Measurements from ENCODE around the gene EYS. TPM values are rescaled to one million over a fixed set of nuclear protein-coding genes. Genes with fewer than 3 reads are reported as not detected.

The EYS gene
- polyA plus RNA-seq (2013, experiment 1 of 2; ENCODE audit: insufficient read length): 0.07 TPM
- 0.10 TPM for polyA plus RNA-seq (2013, experiment 2 of 2; ENCODE audit: insufficient read length)

DNA sequence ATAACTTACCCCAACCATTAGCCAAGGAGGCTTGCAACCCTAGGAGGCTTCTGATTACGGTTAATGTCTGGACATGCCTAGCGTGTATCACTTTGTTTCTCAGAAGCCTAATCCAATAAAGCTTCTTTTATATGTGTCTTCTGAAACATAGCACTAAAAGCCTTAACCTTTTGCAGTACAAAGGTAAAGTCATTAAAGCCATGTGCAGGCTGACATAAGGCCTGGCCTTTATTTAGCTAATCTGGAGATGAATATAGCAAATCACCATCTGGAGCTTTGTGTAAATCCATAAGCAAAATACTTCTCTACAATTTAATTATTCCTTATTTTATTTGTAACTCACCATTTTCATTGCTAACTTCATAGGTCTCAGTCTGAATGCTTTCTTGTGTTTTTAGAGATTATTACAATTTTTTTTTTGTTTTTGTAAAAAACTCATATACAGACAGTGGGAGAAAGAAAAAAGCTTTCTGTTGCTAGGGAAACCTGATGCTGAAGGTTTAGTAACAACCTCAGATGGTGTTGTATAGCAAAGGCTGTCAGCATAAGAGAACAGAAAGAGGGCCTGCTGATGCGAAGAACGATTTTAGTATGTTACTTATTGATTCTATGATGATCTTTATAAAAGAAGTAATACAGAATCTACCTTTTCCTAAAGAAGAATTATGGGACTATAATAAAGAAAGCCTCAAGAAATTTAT is at the start of gene EYS:
TSS of gene EYS (minus strand) at position 101 of the 701 bp plus-strand sequence. CDS start 211,816 bp downstream, outside the sequence.
- DNase-seq: no peak

DNA sequence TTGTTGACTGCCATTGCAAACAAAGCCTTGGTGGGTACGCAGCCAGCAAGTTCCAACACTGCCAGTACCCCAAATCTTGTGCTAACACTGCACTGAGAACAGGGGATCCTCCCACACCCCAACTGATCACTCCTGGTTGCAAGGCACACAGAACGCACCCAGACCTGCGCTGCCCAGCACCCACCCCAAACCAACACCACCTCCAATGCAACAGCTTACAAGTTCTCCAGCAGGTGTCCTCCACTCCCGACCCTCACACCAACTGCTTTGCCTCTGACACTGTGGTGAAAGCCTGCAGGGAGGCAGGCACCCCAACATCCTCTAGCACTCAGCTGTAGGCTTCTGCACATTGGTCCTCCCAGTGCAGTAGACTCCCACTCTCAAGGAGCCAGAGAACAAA is 39.3 kb upstream of the EYS start:
- DNase-seq: no peak

DNA sequence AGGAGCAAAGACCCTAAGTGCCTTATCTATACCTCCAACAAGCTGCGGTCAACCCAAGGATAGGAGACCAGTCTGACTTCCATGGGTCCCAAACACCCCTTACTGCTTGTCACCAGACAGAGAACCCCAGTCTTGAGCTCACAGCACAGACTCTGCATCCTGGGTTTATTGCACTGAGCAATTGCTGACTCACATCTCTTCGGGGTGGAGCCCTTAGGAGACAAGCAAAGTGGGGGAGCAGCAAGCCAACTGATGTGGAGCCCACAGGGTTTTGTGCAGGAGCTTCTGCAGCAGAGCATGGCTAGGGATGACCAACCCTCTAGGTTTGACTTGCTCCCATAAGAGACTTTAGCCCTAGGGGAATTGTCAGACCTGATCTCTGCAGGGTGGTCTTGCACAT is 38.6 kb upstream of the EYS start:
- DNase-seq: no peak

DNA sequence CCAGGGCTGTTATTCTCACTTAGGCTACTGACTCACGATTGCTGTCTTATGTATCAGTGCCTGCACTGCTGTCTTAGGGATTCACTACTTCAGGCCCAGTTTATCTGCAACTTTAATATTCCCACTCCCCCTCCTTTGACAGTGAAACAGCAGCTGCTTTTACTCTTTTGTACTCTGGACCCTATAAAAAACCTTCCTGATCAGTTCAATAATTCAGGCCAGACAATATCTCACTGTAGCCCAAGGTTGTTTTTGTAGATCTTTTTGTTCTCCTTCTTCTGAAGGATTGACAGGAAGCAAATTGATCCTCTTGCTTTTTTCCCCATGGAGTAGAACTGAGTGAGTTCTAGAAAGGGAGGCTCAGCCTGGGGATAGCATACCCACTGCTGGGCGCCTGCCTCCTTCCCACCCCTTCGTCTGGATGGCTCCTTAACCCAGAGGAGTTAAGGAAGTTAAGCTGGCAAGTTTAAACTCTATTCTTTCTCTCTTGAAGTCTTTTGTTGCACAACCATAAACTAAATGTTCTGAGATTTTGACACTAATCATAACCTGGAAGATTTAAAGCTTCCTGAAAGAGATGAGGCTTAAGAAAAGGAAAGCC is 22.0 kb upstream of the EYS start:
- no peak for DNase-seq

DNA sequence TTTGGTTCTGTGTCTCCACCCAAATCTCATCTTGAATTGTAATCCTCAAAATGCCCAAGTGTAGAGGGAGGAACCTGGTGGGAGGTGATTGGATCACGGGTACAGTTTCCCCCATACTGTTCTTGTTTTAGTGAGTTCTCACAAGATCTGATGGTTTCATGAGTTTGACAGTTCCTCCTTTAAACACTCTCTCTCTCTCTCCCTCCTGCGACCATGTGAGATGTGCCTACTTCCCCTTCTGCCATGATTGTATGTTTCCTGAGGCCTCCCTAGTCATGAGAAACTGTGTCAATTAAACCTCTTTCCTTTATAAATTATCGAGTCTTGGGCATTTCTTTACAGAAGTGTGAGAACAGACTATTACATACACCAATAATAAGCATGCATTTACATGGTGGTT is 12.1 kb upstream of the EYS start:
- DNase-seq: no peak

DNA sequence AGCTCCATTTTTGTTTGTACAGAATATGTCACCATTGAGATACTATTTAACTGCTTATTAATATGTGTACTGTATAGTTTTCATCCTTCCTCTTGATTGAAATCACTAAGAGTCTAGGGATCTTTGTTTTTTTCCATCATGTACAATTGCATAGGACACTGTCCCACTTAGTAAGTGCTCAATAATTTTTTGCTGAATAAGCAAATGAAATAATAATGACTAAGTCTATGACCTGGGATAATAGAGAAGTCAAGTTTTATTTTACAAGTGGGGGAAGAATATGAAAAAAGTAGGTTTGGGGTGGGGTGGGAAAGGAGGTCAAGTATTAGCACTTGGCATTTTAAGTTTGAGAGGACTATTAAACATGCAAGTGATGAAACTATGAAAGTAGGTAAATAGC is 4.5 kb upstream of the EYS start:
- no peak for DNase-seq

DNA sequence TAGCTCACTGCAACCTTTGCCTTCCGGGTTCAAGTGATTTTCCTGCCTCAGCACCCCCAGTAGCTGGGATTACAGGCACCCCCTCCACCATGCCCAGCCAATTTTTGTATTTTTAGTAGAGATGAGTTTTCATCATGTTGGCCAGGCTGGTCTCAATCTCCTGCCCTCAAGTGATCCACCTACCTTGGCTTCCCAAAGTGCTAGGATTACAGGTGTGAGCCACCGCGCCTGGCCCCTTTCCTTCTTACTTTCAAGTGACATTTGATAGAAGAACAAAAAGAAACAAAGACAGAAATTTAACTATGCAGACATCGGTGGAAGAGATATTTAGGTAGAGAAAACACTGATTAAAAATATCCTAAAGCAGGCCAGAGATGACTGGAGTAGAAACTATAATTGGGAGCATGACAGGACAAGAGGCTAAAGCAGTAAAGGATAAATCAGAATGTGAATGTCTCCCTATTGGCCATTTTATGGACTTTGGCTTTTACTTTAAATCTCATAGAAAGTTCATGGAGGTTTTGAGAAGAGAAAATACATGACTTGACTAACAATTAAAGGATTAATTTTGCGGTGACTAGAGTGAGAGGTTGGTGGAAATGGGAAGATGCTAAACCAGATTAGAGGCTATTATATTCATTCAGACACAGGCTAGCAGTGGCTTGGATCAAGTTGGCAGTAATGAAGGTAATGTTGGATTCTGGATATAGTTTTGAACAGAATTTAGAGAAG is 2.2 kb upstream of the EYS start:
- no peak for DNase-seq

DNA sequence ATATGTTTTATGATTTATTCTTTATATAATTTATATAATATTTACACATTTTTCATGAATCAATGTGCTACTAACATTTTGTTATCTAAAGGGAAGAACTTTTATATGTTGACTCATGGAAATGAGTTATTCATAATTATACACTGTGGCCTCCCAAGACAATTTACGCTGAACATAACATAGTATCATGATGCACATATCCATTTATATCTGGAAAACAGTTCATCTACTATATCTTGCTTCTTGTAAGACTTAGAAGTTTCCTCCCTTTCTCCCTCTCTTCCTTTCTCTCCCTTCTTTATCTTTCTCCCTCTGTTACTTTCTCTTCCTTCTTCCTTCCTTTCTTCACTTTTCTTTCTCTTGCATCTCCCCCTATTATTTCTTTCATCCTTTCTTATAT is 1.1 kb upstream of the EYS start:
- DNase-seq: no peak

DNA sequence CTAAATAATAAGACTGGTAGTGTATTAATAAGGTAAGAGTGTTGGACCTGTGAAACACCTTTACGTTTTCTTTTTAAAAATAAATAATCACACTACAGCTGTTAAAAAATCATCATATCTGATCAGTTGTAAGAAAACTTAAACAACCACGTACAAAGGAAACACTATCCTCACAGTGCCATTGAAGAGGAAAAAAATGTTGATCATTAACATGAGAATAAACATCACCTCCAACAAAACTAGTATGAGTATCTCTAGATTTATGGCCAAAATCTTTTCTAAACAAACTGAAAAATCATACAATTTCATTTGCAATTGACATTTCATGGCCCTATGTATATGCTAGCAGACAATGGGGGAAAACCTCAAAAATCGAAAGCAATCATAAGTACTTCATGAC is 590 bp downstream of the EYS start:
- no peak for DNase-seq

DNA sequence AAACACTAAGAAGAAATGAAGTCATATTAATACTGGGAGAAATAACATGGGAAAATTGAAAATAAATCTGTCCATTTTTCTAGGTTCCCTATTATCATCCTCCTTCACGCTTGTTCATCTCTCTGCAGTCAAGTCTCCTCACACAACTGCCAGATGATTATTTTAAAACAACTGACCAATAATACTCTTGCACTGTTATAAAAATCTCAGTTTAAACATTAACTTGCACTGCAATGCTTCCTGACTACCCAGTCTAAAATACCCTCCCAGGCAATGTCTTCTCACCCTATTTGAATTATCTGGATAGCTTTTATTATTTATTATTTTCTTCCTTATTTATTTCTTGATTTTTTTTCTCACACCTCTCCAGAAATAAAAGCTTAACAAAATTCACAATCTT is 5.7 kb downstream of the EYS start:
- DNase-seq: no peak

DNA sequence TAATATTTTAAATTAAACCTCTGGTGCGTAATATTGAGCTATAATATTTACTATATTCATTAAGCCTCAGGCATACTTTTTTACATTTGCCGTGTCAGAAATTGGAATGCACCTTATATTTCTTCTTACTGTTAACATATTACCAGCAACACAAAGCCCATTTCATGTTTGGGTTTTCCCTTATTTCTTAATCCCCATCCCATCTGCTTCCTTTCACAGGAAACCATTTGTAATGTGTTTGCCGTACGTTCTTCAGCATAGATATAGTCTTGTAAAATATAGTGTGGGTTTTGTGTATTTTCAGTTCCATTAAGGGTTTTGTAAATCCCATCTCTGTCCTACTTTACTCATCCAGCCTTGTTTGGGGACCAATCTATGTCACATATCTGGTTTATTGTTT is 6.5 kb downstream of the EYS start:
- no peak for DNase-seq

DNA sequence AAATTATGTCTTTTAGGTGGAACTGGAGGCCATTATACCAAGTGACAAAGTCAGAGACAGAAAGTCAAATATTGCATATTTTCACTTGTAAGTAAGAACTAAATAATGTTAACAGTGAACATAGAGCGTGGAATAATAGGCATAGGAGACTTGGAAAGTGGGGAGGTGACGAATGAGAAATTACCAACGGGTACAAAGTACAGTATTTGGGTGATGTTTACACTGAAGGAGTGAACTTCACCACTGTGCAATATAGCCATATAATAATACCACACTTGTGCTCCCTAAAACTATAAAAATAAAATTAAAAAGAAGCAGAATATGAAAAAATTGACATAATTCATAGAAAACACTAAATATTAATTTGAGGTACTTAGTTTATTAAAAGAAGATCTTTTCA is 14.9 kb downstream of the EYS start:
- no peak for DNase-seq

DNA sequence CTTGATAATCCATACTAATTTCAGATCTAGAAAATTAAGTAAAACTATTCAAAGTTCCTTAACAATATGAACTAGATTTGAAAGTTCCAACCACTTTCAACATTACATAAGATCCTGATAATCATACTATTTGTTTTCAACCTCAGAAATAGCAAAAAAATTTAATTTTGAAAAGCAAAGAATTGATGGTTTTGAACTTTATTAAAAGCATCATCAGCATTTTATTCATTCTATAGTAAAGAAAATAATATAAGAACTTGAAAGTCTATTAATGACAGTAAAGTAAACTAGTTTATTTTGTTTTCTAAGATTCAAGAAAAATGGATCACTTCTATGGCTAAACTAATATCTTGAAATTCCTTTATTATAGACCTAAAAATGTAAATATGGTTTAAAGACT is 26.8 kb downstream of the EYS start:
- DNase-seq: no peak

DNA sequence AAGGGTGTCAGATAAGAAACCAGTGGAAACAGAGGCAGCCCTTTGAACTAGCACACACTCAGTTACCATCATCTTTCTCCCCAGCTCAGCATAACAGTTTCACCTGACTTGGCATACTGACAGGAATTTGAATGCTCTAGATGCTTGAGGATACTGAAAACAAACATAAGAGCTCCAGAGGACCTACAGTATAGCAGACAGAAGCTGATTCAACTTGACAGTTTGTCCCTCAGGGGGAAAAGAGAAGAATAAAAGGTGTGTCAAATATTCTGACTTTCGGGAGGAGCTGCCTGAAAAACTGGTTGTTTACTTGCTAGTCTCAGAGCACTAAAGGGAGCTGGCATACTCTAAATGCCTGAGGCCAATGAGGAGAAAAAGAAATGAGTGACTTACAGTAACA is 35.1 kb downstream of the EYS start:
- DNase-seq: no peak

DNA sequence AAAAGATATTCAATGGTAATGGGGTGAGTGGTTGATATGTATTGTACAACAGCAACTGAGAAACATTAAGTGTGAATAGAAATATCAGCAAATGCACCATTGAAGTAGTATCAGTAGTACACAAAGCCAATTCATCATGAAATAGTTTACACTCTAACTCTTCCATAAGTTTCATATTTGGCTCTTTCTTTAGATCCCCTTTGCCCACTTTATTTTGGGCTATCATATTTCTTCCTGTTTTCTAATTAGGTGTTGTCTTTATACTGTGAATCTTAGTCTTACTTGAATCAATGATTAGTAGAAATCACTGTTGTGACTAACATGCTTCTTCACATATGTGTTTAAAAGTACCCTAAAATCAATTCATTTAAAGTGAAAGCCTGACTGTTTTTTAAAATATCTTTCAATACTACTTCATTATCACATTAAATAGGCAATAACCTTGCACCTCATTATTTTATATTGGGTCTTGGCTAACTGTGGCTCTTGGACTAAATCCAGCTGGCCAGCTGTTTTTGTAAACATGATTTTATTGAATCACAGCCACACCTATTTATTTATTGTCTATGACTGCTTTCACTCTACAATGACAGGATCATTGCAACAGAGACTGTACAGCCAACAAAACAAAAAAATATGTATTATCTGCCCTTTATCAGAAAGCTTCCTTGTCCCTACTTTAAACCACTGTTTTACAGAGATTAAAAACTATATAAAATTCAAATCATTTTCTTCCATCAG is 38.9 kb downstream of the EYS start:
- DNase-seq: no peak

DNA sequence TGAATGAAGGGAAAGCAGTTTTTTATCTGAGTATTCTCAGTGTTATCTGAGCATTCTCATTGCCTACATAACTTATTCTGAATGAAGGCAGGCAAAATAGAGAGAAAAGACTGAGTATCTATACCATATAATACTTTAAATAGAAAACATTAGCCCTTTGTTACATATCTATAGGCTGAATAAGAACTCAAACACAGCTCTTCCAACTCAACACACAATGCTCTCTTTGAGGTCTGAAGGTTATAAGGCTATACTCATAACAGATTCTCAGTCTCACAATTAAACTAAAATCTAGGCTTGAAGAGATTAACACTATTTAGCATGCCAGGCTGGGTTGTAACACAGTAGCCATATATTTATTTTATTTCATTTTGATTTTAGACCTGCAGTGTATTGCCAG is 56.9 kb downstream of the EYS start:
- no peak for DNase-seq

DNA sequence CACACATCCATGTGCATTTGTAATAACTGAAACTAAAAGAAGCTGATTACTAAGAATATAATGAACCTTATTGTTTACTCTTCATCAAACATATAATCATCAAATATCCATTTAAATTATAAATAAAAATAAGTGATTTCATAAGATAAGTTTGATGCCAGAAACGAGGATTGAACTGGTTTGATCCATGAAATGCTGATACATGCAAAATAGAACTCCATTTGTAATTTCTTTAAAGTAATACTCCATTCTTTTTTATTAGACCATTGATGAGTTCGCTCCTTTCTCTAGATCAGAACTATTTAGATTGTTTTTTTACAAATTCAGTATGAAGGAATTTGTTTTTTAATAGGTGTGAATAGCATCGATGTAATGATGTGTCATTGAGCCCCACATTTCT is 57.6 kb downstream of the EYS start:
- DNase-seq: no peak

DNA sequence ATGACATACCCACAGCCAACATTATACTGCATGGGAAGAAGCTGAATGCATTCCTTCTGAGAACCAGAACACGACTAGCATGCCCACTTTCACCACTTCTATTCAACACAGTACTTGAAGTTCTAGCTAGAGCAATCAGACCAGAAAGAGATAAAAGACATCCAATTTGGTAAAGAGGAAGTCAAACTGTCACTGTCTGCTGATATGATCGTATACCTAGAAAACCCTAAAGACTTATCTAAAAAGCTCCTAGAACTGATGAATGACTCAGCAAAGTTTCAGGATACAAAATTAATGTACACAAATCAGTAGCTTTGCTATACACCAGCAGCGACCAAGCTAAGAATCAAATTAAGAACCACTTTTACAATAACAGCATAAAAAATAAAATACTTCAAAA is 60.5 kb downstream of the EYS start:
- no peak for DNase-seq

DNA sequence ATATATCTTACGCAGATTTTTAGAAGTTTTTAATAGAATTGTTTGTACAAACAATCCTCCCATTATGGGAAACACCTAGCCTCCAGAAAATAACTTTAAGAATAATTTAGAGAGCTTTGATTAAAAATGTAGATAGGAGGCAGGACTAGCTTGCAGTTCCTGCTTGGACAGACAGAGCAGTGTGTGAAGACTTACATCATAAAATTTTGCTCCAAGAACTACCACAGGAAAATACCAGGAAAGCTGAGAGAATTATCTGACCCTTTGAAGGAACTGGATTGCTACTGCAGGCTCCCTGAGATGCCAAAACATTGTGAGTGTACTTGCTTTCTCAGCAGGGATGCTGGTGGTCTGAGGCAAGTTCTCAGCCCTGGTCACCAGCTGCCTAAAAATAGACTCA is 64.2 kb downstream of the EYS start:
- no peak for DNase-seq

DNA sequence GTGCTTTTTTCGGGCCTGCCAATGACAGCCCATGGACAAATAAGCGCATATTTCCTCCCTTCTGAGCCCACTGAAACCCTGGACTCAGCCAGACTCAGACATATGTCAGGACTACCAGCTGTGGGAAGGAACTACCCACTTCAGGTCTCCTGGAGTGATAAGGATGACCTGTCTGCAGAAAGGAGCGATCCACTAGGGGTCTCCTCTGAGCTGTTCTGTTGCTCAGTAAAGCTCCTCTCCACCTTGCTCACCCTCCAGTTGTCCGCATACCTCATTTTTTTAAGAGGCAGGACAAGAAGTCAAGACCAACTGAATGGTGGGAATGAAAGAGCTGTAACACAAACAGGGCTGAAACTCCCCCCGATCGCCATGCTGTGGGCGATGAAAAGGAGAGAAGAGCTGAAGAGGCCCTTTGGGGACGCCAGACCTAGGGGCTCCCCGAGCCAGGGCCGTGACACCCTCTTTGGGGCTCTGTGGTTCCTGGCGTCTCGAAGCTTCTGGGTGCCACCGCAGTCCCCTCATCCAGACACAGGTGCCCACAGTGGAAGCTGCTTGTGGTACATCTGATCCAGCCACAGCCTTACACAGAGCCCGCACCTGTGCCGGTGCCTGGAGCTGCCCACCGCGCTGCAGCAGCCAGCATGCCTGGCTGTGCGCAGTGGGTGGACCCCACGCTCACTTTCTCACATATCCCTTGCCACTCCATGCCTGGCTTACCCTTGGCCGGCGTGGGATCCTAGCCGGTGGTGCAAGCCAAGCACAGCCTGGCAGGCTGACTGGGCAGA is 68.8 kb downstream of the EYS start:
- DNase-seq: no peak

DNA sequence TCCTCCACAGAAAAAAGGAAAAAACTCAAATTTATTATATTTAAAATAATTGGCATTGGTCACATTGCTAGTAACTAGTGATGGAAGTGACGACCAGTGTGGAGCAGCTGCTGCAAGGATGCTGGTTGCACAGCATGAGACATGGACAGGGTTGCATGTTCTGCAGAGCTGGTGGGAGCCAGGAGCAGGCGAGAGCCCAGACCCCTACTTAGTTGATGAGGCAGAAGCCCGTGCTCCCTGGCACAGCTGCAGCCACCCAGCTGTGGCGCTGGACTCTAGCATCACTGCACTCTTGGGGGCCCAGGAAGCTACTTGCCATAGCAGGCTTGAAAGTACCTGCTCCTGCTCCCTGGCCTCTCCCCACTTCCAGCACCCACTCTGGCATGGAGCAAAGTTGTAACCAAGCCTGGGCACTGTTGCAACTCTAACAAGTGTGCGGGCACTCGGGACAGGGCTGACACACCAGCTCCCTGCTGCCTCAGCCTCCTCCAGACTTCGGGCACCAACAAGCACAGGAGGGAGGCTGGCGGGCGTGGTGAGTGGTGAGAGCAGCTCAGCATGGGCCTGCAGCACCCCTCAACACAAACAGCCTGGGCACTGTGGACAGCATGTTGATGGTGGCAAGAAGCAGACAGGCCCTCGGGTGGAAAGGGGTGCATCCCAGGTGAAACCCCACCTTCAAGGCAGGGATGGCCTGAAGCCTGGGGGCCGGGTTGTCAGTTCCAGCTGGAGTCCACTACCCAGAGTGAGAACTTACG is 69.6 kb downstream of the EYS start:
- DNase-seq: no peak

DNA sequence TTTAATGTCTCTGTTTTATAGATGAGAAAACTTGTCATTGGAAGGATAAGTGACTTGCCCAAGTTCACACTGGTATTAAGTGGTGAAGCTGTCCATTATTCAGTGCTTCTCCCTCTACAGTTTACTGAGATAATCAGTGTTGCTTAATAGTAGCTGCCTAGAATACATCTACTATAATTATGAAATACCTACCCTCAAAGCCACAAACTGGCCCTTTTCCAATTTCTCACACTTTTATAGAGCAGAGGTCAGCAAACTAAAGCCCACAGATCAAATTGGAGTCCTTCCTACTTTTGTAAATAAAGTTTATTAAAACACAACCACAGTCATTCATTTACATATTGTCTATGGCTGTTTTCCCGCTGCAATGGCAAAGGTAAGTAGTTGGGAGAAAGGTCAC is 73.5 kb downstream of the EYS start:
- no peak for DNase-seq

All from fibroblast of skin of scalp (primary cell).